Right atrium auricular region (tissue), 2 donors: Measurements from ENCODE around the gene JMJD8. TPM values are rescaled to one million over a fixed set of nuclear protein-coding genes. Genes with fewer than 3 reads are reported as not detected.

ENCODE experiments used
- DNase-seq: peaks from one replicate; pipeline ENCODE4 v3.0.0-alpha.2; 2019; ENCODE audit warnings: low spot score
- H3K27ac ChIP-seq, 2 donors: fragments of 200-600 bp; sonication (generic); 1 replicate in 1 of 2; 2 replicates in 1 of 2; pipeline ENCODE4 v1.5.1; 2016 to 2019
- H3K27me3 ChIP-seq, 2 donors: fragments of 200-600 bp; sonication (generic); one replicate each; pipeline versions ENCODE4 v1.5.1 to v1.6.0; 2017 to 2019
- H3K36me3 ChIP-seq: fragments of 200-600 bp; sonication (generic); one replicate; pipeline ENCODE4 v1.5.1; 2016
- H3K4me1 ChIP-seq, 2 donors: fragments of 200-600 bp; sonication (generic); one replicate each; pipeline versions ENCODE4 v1.5.1 to v1.6.0; 2017 to 2019
- H3K4me3 ChIP-seq, 2 donors: fragments of 200-600 bp; sonication (generic); 1 replicate in 1 of 2; 2 replicates in 1 of 2; pipeline ENCODE4 v1.5.1; 2017 to 2019; ENCODE audit warnings: mild to moderate bottlenecking in 1 of 2, moderate library complexity in 1 of 2
- H3K9me3 ChIP-seq, 2 donors: fragments of 200-600 bp; sonication (generic); one replicate each; pipeline ENCODE4 v1.5.1; 2019
- total RNA-seq, 2 donors: library from RNA; depleted of rRNA; stranded (reverse); fragments of >200 nt; gene quantifications; one replicate each; pipeline ENCODE4 v1.1.0, GENCODE V29; 2016
- TF ChIP-seq, protein P1 (sequence below), 2 donors: fragments of 200-600 bp; sonication (generic); IDR thresholded peaks; one replicate each; pipeline ENCODE4 v1.5.1; 2019; ENCODE audit warnings: antibody characterized with exemption in 2 of 2

The JMJD8 gene
- total RNA-seq, 2 donors from 2014 or later, result 76.4 to 82.1 TPM

DNA sequence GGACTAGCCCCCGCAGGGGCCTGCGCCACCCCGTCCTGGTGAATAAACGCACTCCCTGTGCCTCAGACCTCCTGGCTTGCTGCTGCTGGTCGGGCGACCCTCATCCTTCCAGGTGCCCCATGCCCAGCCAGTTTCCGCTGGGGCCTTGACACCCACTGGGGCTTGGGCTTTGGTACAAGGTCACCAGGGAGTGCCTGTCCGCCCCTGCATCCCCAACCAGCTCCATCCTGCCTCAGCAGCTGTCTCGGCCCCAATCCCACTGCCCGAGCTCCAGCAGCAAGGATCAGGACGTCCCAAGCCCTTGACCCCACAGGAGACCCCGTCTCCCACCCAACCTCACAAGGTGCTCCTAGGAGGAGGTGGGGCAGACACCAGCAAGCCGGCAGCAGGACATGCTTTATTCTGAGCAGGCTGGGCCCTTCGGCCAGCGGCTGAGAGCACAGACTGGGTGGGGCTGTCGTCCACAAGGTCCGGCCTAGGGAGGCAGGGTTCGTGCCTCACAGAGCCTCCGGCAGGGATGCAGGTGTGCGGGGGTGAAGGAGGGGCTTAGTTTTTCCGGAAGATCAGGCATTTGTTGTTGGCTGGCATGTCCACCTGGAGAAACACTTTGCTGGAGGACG lies 50.0 kb downstream of the JMJD8 start:
- peaks cover 6% of the 10 kb centered on the region for H3K36me3 ChIP-seq
- TF ChIP-seq, protein P1, sequence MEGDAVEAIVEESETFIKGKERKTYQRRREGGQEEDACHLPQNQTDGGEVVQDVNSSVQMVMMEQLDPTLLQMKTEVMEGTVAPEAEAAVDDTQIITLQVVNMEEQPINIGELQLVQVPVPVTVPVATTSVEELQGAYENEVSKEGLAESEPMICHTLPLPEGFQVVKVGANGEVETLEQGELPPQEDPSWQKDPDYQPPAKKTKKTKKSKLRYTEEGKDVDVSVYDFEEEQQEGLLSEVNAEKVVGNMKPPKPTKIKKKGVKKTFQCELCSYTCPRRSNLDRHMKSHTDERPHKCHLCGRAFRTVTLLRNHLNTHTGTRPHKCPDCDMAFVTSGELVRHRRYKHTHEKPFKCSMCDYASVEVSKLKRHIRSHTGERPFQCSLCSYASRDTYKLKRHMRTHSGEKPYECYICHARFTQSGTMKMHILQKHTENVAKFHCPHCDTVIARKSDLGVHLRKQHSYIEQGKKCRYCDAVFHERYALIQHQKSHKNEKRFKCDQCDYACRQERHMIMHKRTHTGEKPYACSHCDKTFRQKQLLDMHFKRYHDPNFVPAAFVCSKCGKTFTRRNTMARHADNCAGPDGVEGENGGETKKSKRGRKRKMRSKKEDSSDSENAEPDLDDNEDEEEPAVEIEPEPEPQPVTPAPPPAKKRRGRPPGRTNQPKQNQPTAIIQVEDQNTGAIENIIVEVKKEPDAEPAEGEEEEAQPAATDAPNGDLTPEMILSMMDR (IDR thresholded peaks at IDR 0.05), result no peak
- DNase-seq, result no peak
- peaks cover 0 to 51% of the 10 kb centered on the region in 2 donors for H3K4me1 ChIP-seq
- H3K27me3 ChIP-seq, result no peaks in the 10 kb centered on the region
- H3K4me3 ChIP-seq, result no peak overlapping the region
- H3K27ac ChIP-seq, result no peak overlapping the region
- no peaks in the 10 kb centered on the region for H3K9me3 ChIP-seq

DNA sequence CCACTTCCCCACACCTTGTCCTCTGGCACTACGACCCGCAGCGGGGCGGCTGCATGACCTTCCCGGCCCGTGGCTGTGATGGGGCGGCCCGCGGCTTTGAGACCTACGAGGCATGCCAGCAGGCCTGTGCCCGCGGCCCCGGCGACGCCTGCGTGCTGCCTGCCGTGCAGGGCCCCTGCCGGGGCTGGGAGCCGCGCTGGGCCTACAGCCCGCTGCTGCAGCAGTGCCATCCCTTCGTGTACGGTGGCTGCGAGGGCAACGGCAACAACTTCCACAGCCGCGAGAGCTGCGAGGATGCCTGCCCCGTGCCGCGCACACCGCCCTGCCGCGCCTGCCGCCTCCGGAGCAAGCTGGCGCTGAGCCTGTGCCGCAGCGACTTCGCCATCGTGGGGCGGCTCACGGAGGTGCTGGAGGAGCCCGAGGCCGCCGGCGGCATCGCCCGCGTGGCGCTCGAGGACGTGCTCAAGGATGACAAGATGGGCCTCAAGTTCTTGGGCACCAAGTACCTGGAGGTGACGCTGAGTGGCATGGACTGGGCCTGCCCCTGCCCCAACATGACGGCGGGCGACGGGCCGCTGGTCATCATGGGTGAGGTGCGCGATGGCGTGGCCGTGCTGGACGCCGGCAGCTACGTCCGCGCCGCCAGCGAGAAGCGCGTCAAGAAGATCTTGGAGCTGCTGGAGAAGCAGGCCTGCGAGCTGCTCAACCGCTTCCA lies 50.6 kb downstream of the JMJD8 start:
- Histone ChIP-seq H3K4me3 (no peak overlapping the region), H3K4me1 (peaks cover 0 to 52% of the 10 kb centered on the region in 2 donors)
- no peak for DNase-seq

DNA sequence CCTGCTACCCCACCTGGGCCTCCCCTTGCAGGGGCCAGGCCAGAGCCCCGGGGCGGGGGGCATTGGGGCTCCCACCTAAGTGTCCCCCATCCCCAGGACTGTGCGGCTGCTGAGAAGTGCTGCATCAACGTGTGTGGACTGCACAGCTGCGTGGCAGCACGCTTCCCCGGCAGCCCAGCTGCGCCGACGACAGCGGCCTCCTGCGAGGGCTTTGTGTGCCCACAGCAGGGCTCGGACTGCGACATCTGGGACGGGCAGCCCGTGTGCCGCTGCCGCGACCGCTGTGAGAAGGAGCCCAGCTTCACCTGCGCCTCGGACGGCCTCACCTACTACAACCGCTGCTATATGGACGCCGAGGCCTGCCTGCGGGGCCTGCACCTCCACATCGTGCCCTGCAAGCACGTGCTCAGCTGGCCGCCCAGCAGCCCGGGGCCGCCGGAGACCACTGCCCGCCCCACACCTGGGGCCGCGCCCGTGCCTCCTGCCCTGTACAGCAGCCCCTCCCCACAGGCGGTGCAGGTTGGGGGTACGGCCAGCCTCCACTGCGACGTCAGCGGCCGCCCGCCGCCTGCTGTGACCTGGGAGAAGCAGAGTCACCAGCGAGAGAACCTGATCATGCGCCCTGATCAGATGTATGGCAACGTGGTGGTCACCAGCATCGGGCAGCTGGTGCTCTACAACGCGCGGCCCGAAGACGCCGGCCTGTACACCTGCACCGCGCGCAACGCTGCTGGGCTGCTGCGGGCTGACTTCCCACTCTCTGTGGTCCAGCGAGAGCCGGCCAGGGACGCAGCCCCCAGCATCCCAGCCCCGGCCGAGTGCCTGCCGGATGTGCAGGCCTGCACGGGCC lies 51.4 kb downstream of the JMJD8 start:
- no peak for DNase-seq
- peaks cover 0 to 45% of the 10 kb centered on the region in 2 donors for H3K4me1 ChIP-seq
- H3K27ac ChIP-seq, result no peak overlapping the region
- no peak overlapping the region for H3K4me3 ChIP-seq
- no peaks in the 10 kb centered on the region for H3K9me3 ChIP-seq
- TF ChIP-seq, protein P1 (IDR thresholded peaks at IDR 0.05), result no peak
- no peaks in the 10 kb centered on the region for H3K27me3 ChIP-seq
- H3K36me3 ChIP-seq, result peaks cover 11% of the 10 kb centered on the region

More for the DNA sequence above, 50.6 kb downstream of the JMJD8 start:
- TF ChIP-seq, protein P1 (IDR thresholded peaks at IDR 0.05), result no peak
- H3K36me3 ChIP-seq, result peaks cover 11% of the 10 kb centered on the region
- H3K27ac ChIP-seq, result no peak overlapping the region
- H3K9me3 ChIP-seq, result no peaks in the 10 kb centered on the region
- no peaks in the 10 kb centered on the region for H3K27me3 ChIP-seq

DNA sequence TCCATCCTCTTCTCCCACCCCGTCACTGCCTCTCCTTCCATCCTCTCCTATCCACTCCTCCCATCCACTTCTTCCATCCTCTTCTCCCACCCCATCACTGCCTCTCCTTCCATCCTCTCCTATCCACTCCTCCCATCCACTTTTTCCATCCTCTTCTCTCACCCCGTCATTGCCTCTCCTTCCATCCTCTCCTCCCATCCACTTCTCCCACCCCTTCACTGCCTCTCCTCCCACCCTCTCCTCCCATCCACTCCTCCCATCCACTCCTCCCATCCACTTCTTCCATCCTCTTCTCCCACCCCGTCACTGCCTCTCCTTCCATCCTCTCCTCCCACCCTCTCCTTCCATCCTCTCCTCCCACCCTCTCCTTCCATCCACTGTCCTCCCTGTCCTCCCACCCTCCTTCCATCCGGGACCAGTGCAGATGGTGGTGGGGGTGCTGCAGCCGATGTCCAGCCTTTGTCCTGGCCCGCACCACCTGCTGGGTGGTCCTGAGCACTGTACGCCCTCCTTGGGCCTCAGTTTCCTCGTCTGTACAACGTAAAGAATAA lies 52.3 kb downstream of the JMJD8 start:
- no peak overlapping the region for H3K4me3 ChIP-seq
- H3K4me1 ChIP-seq, result peaks cover 0 to 46% of the 10 kb centered on the region in 2 donors
- H3K27ac ChIP-seq, result no peak overlapping the region
- TF ChIP-seq, protein P1 (IDR thresholded peaks at IDR 0.05), result no peak
- no peaks in the 10 kb centered on the region for H3K27me3 ChIP-seq
- H3K36me3 ChIP-seq, result peaks cover 11% of the 10 kb centered on the region
- no peak for DNase-seq
- no peaks in the 10 kb centered on the region for H3K9me3 ChIP-seq

Other genes with a start within 250 kb of the JMJD8 start
- gene CAPN15, start 156.6 kb downstream of the JMJD8 start, total RNA-seq, result 10 to 100 TPM; 18.5 to 28.1 TPM
- gene PRR35, start 123.9 kb downstream of the JMJD8 start, total RNA-seq, result not detected
- gene NHLRC4, start 117.3 kb downstream of the JMJD8 start, total RNA-seq, result under 1 TPM; 0.43 to 0.74 TPM
- 10 to 100 TPM; 20.8 to 21.0 TPM for gene PIGQ, start 114.4 kb downstream of the JMJD8 start, total RNA-seq
- 10 to 100 TPM; 11.1 to 13.5 TPM for gene RAB40C, start 94.3 kb downstream of the JMJD8 start, total RNA-seq
- under 1 TPM; 0.52 to 0.71 TPM for gene WFIKKN1, start 53.3 kb downstream of the JMJD8 start, total RNA-seq
- gene METTL26, start 48.0 kb downstream of the JMJD8 start, total RNA-seq, result 100 to 1,000 TPM; 103 to 137 TPM
- gene MCRIP2, start 42.5 kb downstream of the JMJD8 start, total RNA-seq, result 100 to 1,000 TPM; 110 to 121 TPM
- 1 to 10 TPM; 3.0 to 5.7 TPM for gene WDR90, start 35.0 kb downstream of the JMJD8 start, total RNA-seq
- 10 to 100 TPM; 37.8 to 42.8 TPM for gene RHOT2, start 16.2 kb downstream of the JMJD8 start, total RNA-seq
- gene RHBDL1, start 8.7 kb downstream of the JMJD8 start, total RNA-seq, result 1 to 10 TPM in 1 of 2 donors, under 1 TPM in 1; 0.67 to 1.3 TPM
- 100 to 1,000 TPM; 135 to 186 TPM for gene STUB1, start 3.9 kb downstream of the JMJD8 start, total RNA-seq
- gene WDR24, start 6.1 kb upstream of the JMJD8 start, total RNA-seq, result 10 to 100 TPM in 1 of 2 donors, 1 to 10 TPM in 1; 8.1 to 10.3 TPM
- 1 to 10 TPM; 1.3 to 1.7 TPM for gene FBXL16, start 21.5 kb upstream of the JMJD8 start, total RNA-seq
- 10 to 100 TPM; 58.9 to 61.3 TPM for gene METRN, start 30.8 kb upstream of the JMJD8 start, total RNA-seq
- gene ANTKMT, start 36.8 kb upstream of the JMJD8 start, total RNA-seq, result 10 to 100 TPM; 36.5 to 37.5 TPM
- gene CCDC78, start 42.1 kb upstream of the JMJD8 start, total RNA-seq, result under 1 TPM; 0.43 to 0.56 TPM
- 1 to 10 TPM; 9.6 to 9.7 TPM for gene HAGHL, start 42.8 kb upstream of the JMJD8 start, total RNA-seq
- gene CIAO3, start 56.7 kb upstream of the JMJD8 start, total RNA-seq, result 10 to 100 TPM; 23.3 to 25.5 TPM
- gene MSLN, start 76.4 kb upstream of the JMJD8 start, total RNA-seq, result 10 to 100 TPM; 44.8 to 94.6 TPM
- gene RPUSD1, start 104.0 kb upstream of the JMJD8 start, total RNA-seq, result 10 to 100 TPM; 11.4 to 13.2 TPM
- gene CHTF18, start 104.3 kb upstream of the JMJD8 start, total RNA-seq, result 1 to 10 TPM; 1.8 to 2.3 TPM
- gene GNG13, start 116.4 kb upstream of the JMJD8 start, total RNA-seq, result not detected